ENCODE data around the gene ING3. TPM values are rescaled to one million over a fixed set of nuclear protein-coding genes. Genes with fewer than 3 reads are reported as not detected.

Gene ING3
- total and polyA plus RNA-seq, 10 donors: 10.2 to 40.9 (median 29.1) TPM

GRCh38 chr7:120916538-120916937, 34.0 kb upstream of the ING3 start:
- no peak overlapping the region for H3K27ac ChIP-seq
- 84 to 93% (median 88%) methylated on average over 1 of the region's 1 CpG for WGBS, 5 donors
- peaks cover 0 to 13% (median 7%) of the 10 kb centered on the region in 8 donors for H3K9me3 ChIP-seq
- no peaks in the 10 kb centered on the region for H3K4me1 ChIP-seq
- intact Hi-C loops (cut with DNase I; ENCODE audit: low total_unique reads): no loop called here
- TF ChIP-seq POLR2AphosphoS5 (IDR thresholded peaks at IDR 0.05) (no peak), POLR2A (IDR thresholded peaks at IDR 0.05) (no peak), CTCF (IDR thresholded peaks at IDR 0.05 in 8 of 11, conservative IDR thresholded peaks at IDR 0.05 in 3 of 11) (no peak)
- no peaks in the 10 kb centered on the region for H3K27me3 ChIP-seq (replicated peaks in 1 of 7)
- H3K4me3 ChIP-seq: no peak overlapping the region
- H3K36me3 ChIP-seq: no peaks in the 10 kb centered on the region
- DNase-seq: no peak

GRCh38 chr7:120919466-120919865, 31.1 kb upstream of the ING3 start:
- Histone ChIP-seq H3K9me3 (no peaks in the 10 kb centered on the region), H3K27ac (no peak overlapping the region), H3K4me3 (no peak overlapping the region), H3K4me1 (no peaks in the 10 kb centered on the region), H3K36me3 (no peaks in the 10 kb centered on the region), H3K27me3 (replicated peaks in 1 of 7) (no peaks in the 10 kb centered on the region)
- intact Hi-C loops (cut with DNase I; ENCODE audit: low total_unique reads): no loop called here
- DNase-seq: no peak
- no peak for TF ChIP-seq POLR2AphosphoS5 (IDR thresholded peaks at IDR 0.05)
- no peak for TF ChIP-seq POLR2A (IDR thresholded peaks at IDR 0.05)
- no peak for TF ChIP-seq CTCF (IDR thresholded peaks at IDR 0.05 in 8 of 11, conservative IDR thresholded peaks at IDR 0.05 in 3 of 11)

GRCh38 chr7:120920034-120920433, 30.5 kb upstream of the ING3 start:
- Histone ChIP-seq H3K27ac (no peak overlapping the region), H3K4me3 (no peak overlapping the region), H3K4me1 (no peaks in the 10 kb centered on the region), H3K27me3 (replicated peaks in 1 of 7) (no peaks in the 10 kb centered on the region), H3K36me3 (no peaks in the 10 kb centered on the region), H3K9me3 (no peaks in the 10 kb centered on the region)
- no peak for DNase-seq
- WGBS, 5 donors: 25 to 37% (median 33%) methylated on average over 2 of the region's 2 CpGs
- intact Hi-C loops (cut with DNase I; ENCODE audit: low total_unique reads): no loop called here
- no peak for TF ChIP-seq POLR2AphosphoS5 (IDR thresholded peaks at IDR 0.05)
- no peak for TF ChIP-seq CTCF (IDR thresholded peaks at IDR 0.05 in 8 of 11, conservative IDR thresholded peaks at IDR 0.05 in 3 of 11)
- no peak for TF ChIP-seq POLR2A (IDR thresholded peaks at IDR 0.05)

- Histone ChIP-seq H3K9me3 (no peaks in the 10 kb centered on the region), H3K4me3 (no peak overlapping the region), H3K36me3 (no peaks in the 10 kb centered on the region), H3K4me1 (no peaks in the 10 kb centered on the region), H3K27ac (no peak overlapping the region), H3K27me3 (replicated peaks in 1 of 7) (no peaks in the 10 kb centered on the region)
- WGBS, 5 donors: 57 to 84% (median 71%) methylated on average over 3 of the region's 3 CpGs
- TF ChIP-seq POLR2A (IDR thresholded peaks at IDR 0.05) (no peak), CTCF (IDR thresholded peaks at IDR 0.05 in 8 of 11, conservative IDR thresholded peaks at IDR 0.05 in 3 of 11) (no peak), POLR2AphosphoS5 (IDR thresholded peaks at IDR 0.05) (no peak)
- DNase-seq: no peak
- intact Hi-C loops (cut with DNase I; ENCODE audit: low total_unique reads): no loop called here
Measured at GRCh38 chr7:120920591-120921274, 29.8 kb upstream of the ING3 start.
